SK-N-SH (cell line): Measurements from ENCODE around the gene SMYD3. TPM values are rescaled to one million over a fixed set of nuclear protein-coding genes. Genes with fewer than 3 reads are reported as not detected.

ENCODE experiments used
- CTCF ChIA-PET: fragments of 300-600, 350-600 bp; formaldehyde crosslinking; extraction: SDS; loops from one replicate; lab custom pipeline; 2021; lab: Yijun Ruan, JAX
- POLR2A ChIA-PET: fragments of 350-600 bp; sonication (Branson Sonifier 250); formaldehyde crosslinking; extraction: SDS; loops from one replicate; lab custom pipeline; 2020; ENCODE audit warnings: antibody characterized with exemption, inconsistent platforms; lab: Yijun Ruan, JAX
- DNase-seq: peaks from one replicate; pipeline ENCODE4 v3.0.0; 2012
- H2AFZ ChIP-seq: fragments of 200-600 bp; sonication (generic); 2 replicates; pipeline ENCODE4 v1.8.1; 2016; ENCODE audit warnings: antibody characterized with exemption, mild to moderate bottlenecking, low read depth
- H3F3A ChIP-seq: fragments of 200-600 bp; sonication (generic); replicated peaks from 2 replicates; pipeline ENCODE3; 2016; ENCODE audit warnings: antibody characterized with exemption, mild to moderate bottlenecking; ENCODE audit not compliant: insufficient read depth
- H3K27ac ChIP-seq, 2 experiments: fragments of 200-500 bp in 1 of 2; fragments of 200-600 bp in 1 of 2; sonication (Bioruptor generic) in 1 of 2; sonication (generic), shearing (Covaris generic) in 1 of 2; 2 replicates each; pipeline versions ENCODE4 v1.5.1 to v1.6.1; 2014 to 2016; ENCODE audit warnings: low read depth in 2 of 2, inconsistent platforms in 1 of 2, low read length in 1 of 2, mild to moderate bottlenecking in 1 of 2, mixed read lengths in 1 of 2
- H3K27me3 ChIP-seq: fragments of 200-600 bp; sonication (generic), shearing (Covaris generic); 2 replicates; pipeline ENCODE4 v1.6.1; 2016; ENCODE audit warnings: mixed run types; ENCODE audit not compliant: insufficient read depth
- H3K36me3 ChIP-seq, 2 experiments: fragments of 200-500 bp in 1 of 2; fragments of 200-600 bp in 1 of 2; sonication (Bioruptor generic) in 1 of 2; sonication (generic) in 1 of 2; replicated peaks in 1 of 2; 2 replicates each; pipeline versions ENCODE3 to v1.5.1; 2014 to 2016; ENCODE audit warnings: low read length in 1 of 2, mild to moderate bottlenecking in 1 of 2; ENCODE audit not compliant: insufficient read depth in 2 of 2, control insufficient read depth in 1 of 2
- H3K4me1 ChIP-seq, 2 experiments: fragments of 200-500 bp in 1 of 2; fragments of 200-600 bp in 1 of 2; sonication (Bioruptor generic) in 1 of 2; sonication (generic), shearing (Covaris generic) in 1 of 2; 2 replicates each; pipeline versions ENCODE4 v1.5.1 to v1.6.1; 2014 to 2016; ENCODE audit warnings: low read depth in 1 of 2, low read length in 1 of 2, mixed run types in 1 of 2; ENCODE audit not compliant: insufficient read depth in 2 of 2, control insufficient read depth in 1 of 2
- H3K4me2 ChIP-seq: fragments of 200-600 bp; sonication (generic), shearing (Covaris generic); 2 replicates; pipeline ENCODE4 v1.6.1; 2017; ENCODE audit warnings: mixed run types
- H3K4me3 ChIP-seq, 2 experiments: fragments of 200-500 bp in 1 of 2; fragments of 200-600 bp in 1 of 2; sonication (Bioruptor generic) in 1 of 2; sonication (generic), shearing (Covaris generic) in 1 of 2; 2 replicates each; pipeline versions ENCODE4 v1.5.1 to v1.8.1; 2014 to 2016; ENCODE audit warnings: low read depth in 2 of 2, inconsistent platforms in 1 of 2, low read length in 1 of 2, mild to moderate bottlenecking in 1 of 2, mixed read lengths in 1 of 2, moderate library complexity in 1 of 2
- H3K79me2 ChIP-seq: fragments of 200-600 bp; sonication (generic); 2 replicates; pipeline ENCODE4 v1.8.1; 2017; ENCODE audit warnings: mild to moderate bottlenecking; ENCODE audit not compliant: insufficient read depth
- H3K9ac ChIP-seq: fragments of 200-600 bp; sonication (generic); 2 replicates; pipeline ENCODE4 v1.6.1; 2017; ENCODE audit warnings: mixed run types
- H3K9me2 ChIP-seq: fragments of 200-600 bp; sonication (generic); 2 replicates; pipeline ENCODE4 v1.6.1; 2017; ENCODE audit warnings: mixed run types
- H3K9me3 ChIP-seq: fragments of 200-600 bp; sonication (generic); 2 replicates; pipeline ENCODE4 v1.6.1; 2017; ENCODE audit warnings: mixed run types, mild to moderate bottlenecking, moderate library complexity
- H4K20me1 ChIP-seq: fragments of 200-600 bp; sonication (generic); 2 replicates; pipeline ENCODE4 v1.6.1; 2017; ENCODE audit warnings: mild to moderate bottlenecking, mixed run types; ENCODE audit not compliant: insufficient read depth
- ELF1 ChIP-seq: IDR thresholded peaks from 2 replicates; pipeline ENCODE4 v1.4.0; 2012
- EP300 ChIP-seq, 2 experiments: IDR thresholded peaks; 2 replicates each; pipeline versions ENCODE4 v1.4.0 to v1.6.1; 2012; ENCODE audit warnings: borderline replicate concordance in 1 of 2, low read depth in 1 of 2, low read length in 1 of 2
- GATA2 ChIP-seq: sonication (generic); formaldehyde crosslinking; IDR thresholded peaks from 2 replicates; pipeline ENCODE4 v1.5.0; 2020; ENCODE audit warnings: mild to moderate bottlenecking, missing genetic modification reagents
- MEF2A ChIP-seq: IDR thresholded peaks from 2 replicates; pipeline ENCODE4 v1.4.0; 2012; ENCODE audit warnings: low read depth, borderline replicate concordance
- MXI1 ChIP-seq: IDR thresholded peaks from 2 replicates; pipeline ENCODE4 v1.6.1; 2012; ENCODE audit warnings: mild to moderate bottlenecking, low read depth, low read length, improper control_type of control experiment
- PBX3 ChIP-seq: IDR thresholded peaks from 2 replicates; pipeline ENCODE4; 2012
- RAD21 ChIP-seq: IDR thresholded peaks from 2 replicates; pipeline ENCODE4 v1.6.1; 2012; ENCODE audit warnings: mild to moderate bottlenecking, low read length
- RCOR1 ChIP-seq: fragments of 150-350 bp; IDR thresholded peaks from 2 replicates; pipeline ENCODE4 v1.6.1; 2017; ENCODE audit warnings: antibody characterized with exemption, low read length
- REST ChIP-seq: IDR thresholded peaks from 2 replicates; pipeline ENCODE4 v1.6.1; 2012; ENCODE audit warnings: mild to moderate bottlenecking, low read depth, low read length, moderate library complexity
- SIN3A ChIP-seq: IDR thresholded peaks from 2 replicates; pipeline ENCODE4 v1.6.1; 2012; ENCODE audit warnings: low read depth, mild to moderate bottlenecking, low read length, moderate library complexity, borderline replicate concordance
- TAF1 ChIP-seq: IDR thresholded peaks from 2 replicates; pipeline ENCODE4 v1.6.1; 2012; ENCODE audit warnings: low read depth, mild to moderate bottlenecking, low read length, moderate library complexity, borderline replicate concordance
- TEAD4 ChIP-seq: IDR thresholded peaks from 2 replicates; pipeline ENCODE4 v1.4.0; 2012; ENCODE audit warnings: mild to moderate bottlenecking, borderline replicate concordance; ENCODE audit not compliant: insufficient read depth
- USF1 ChIP-seq: IDR thresholded peaks from 2 replicates; pipeline ENCODE4 v1.4.0; 2012; ENCODE audit warnings: low read depth, borderline replicate concordance
- USF2 ChIP-seq: fragments of 150-350 bp; IDR thresholded peaks from 2 replicates; pipeline ENCODE4 v1.6.1; 2017; ENCODE audit warnings: antibody characterized with exemption, low read length, low read depth, borderline replicate concordance
- ZBTB33 ChIP-seq: IDR thresholded peaks from 2 replicates; pipeline ENCODE4 v1.4.0; 2012; ENCODE audit warnings: low read depth, borderline replicate concordance
- whole genome bisulfite sequencing: methylation state at CpG from one replicate; pipeline ENCODE4 v1.1.6; 2017; ENCODE audit warnings: low lambda C conversion rate; 5-methylcytosine and 5-hydroxymethylcytosine counted together
- polyA plus RNA-seq, 3 experiments: library from polyadenylated mRNA; depleted of rRNA; stranded (reverse); fragments of >200 nt; gene quantifications; 2 replicates each; pipeline ENCODE4 v1.2.3, GENCODE V29; 2012

Gene SMYD3
- polyA plus RNA-seq, 1 of the 3 experiments (the other 2 are of a cell fraction): 31.4 TPM

GRCh38 chr1:246425139-246425794, 81.8 kb downstream of the SMYD3 start:
- 94% methylated on average over 6 of the region's 7 CpGs for WGBS
- Histone ChIP-seq H2AFZ (no peak overlapping the region), H3K4me2 (no peak overlapping the region), H3K9ac (no peak overlapping the region), H3K27me3 (no peaks in the 10 kb centered on the region), H3K9me3 (no peaks in the 10 kb centered on the region), H3K9me2 (no peaks in the 10 kb centered on the region), H3K79me2 (no peaks in the 10 kb centered on the region; the same call in 1 of the 2 replicates), H3K4me1 (peaks cover 0 to 7% of the 10 kb centered on the region in 2 experiments; a peak in 2 of 4 replicates), H3F3A (no peaks in the 10 kb centered on the region), H4K20me1 (no peaks in the 10 kb centered on the region), H3K36me3 (no peaks in the 10 kb centered on the region), H3K4me3 (no peak overlapping the region), H3K27ac (no peak overlapping the region)
- ChIA-PET POLR2A (no interaction called here), CTCF (interaction anchor here (1.1 kb wide), 1 partner anchor 388 kb away, joined by 3 read pairs; no protein-coding TSS in a partner anchor)
- DNase-seq: no peak
- no peak for TF ChIP-seq TAF1
- TF ChIP-seq RAD21: no peak
- no peak for TF ChIP-seq REST
- TF ChIP-seq MXI1: no peak
- no peak for TF ChIP-seq PBX3
- TF ChIP-seq SIN3A: no peak
- TF ChIP-seq RCOR1: no peak
- TF ChIP-seq MEF2A: no peak
- TF ChIP-seq USF1: no peak
- no peak for TF ChIP-seq EP300 (IDR thresholded peaks at IDR 0.05; ENCODE audit: borderline replicate concordance in 1 of 2, low read depth in 1 of 2, low read length in 1 of 2)

- 88% methylated on average over 3 of the region's 3 CpGs for WGBS
- H3K36me3 ChIP-seq: no peaks in the 10 kb centered on the region
- no peak overlapping the region for H3K9ac ChIP-seq
- TF ChIP-seq USF2 (no peak), MEF2A (no peak), TEAD4 (no peak), GATA2 (CRISPR knock-in tag) (no peak), MXI1 (no peak), ZBTB33 (no peak), ELF1 (no peak), TAF1 (no peak)
- H3K27me3 ChIP-seq: no peaks in the 10 kb centered on the region
- H3K4me3 ChIP-seq: no peak overlapping the region
- peaks cover 0 to 3% of the 10 kb centered on the region in 2 experiments; a peak in 1 of 4 replicates for H3K4me1 ChIP-seq
- no peak overlapping the region for H3K27ac ChIP-seq
- no peak overlapping the region for H2AFZ ChIP-seq
- no peak for DNase-seq
- no peak overlapping the region for H3K4me2 ChIP-seq
- H4K20me1 ChIP-seq: no peaks in the 10 kb centered on the region
- ChIA-PET CTCF (no interaction called here), POLR2A (no interaction called here)
- no peaks in the 10 kb centered on the region for H3K9me2 ChIP-seq
- no peaks in the 10 kb centered on the region for H3F3A ChIP-seq
- no peaks in the 10 kb centered on the region; the same call in 1 of the 2 replicates for H3K79me2 ChIP-seq
- no peaks in the 10 kb centered on the region for H3K9me3 ChIP-seq
Observed at GRCh38 chr1:246420300-246420699, 86.8 kb downstream of the SMYD3 start.
